Measurements from ENCODE around the gene DDX41.

Gene DDX41

DNA sequence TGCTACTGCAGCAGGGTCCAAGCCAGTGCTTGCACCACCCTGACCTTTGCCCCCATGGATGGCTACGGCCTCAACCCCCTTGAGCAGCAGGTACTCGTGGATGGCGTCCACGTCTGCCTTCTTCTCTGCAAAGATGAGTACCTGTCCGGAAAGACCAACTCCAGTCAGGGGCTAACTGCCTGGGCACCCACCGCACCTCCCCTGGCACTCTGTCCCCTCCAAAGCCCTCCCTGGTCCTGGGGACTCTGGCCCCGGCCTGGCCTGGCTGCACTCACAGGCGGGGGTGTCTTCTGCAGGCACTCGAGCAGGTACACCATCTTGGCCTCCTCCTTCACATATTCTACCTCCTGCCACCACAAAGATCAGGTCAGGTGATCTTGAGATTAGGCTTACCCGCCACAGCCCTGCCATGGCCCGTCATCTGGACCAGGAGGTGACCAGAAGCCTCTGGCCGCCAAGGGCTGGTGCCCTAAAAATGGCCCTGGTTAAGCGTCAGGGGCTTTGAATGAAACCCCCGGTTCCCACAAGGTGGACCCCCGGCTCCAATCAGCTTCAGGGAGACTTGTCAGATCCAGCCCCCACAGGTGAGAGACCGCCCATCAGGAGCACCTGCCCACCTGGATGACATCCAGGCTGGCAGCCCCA is 3.9 kb downstream of the DDX41 start:
- DNase-seq: no peak

DNA sequence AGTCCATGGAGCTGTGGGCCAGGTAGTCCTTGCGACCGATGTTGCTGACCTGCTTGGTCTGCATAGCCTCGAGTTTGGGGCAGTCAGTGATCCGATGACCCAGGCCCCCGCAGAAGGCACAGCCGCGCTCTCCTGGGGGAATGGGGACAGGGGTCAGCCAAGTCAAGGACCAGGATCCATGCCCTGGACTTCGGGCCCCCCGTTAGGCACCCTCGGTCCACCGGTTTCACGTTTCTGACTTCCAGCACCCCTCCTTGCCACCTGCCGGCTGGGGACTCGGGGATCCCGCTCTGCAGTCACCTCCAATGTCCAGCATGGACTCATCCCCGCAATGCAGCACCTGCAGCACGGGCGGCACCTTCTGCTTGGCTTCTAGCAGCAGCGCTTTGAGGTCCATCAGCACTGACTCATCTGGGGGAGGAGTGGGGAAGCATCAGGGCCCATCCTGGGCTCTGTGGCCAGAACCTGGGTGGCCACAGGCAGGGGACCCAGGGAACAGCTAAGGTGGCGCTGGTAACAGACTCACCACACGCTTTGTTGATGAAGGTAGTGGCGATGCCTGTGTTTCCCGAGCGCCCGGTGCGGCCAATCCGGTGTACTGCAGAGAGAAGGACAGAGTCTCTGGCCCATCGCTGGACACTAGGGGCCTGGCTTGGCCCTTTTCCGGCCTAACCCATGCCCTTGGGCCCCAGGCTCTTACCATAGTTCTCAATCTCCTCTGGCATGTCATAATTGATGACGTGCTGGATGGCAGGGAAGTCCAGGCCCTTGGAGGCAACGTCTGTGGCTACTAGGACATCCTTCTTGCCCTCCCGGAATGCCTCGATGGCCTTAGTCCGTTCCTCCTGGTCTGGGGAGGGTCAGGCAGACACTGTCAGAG is 4.7 kb downstream of the DDX41 start:
- no peak for DNase-seq

DNA sequence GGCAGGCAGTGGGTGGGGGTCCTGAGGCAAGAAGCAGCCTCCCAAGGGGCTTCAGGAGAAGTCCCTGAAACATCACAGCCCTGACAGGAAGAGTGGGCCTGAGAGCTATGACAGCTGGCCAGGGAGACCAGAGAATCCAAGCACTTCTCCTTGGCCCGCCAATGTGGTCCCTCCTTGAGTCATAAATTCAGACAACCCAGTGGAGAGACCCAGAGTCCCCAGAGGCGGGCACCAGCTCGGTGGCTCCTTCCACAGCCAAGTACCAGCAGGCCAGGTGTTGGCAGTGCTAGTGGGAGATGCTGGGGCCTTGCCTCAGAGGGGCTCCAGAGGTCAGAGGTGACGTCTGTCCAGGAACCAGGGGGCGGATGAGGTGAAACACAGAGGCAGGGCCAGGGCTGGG is 5.6 kb downstream of the DDX41 start:
- no peak for DNase-seq

DNA sequence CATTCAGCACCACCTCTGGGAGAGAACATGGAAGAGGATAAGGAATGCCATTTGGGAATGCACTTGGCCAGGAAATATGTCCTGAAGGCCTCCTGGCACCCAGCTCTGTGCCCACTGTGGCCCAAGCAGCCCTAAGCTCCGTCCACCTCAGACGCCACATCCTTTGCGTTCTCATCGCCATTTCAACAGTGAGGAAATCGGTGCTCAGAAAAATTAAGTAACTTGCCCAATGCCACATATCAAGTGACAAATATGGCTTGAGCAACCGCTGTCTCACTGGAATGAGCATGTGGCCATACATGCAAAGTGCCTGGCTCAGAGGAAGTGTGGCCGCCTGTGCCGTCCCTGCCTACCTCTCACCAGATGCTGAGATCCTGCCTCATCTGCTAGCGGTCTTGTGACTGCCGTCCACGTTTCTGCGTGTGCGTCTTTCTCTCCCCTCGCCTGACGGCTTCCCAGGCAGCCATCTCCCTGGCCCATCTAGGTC is 6.2 kb downstream of the DDX41 start:
- no peak for DNase-seq

DNA sequence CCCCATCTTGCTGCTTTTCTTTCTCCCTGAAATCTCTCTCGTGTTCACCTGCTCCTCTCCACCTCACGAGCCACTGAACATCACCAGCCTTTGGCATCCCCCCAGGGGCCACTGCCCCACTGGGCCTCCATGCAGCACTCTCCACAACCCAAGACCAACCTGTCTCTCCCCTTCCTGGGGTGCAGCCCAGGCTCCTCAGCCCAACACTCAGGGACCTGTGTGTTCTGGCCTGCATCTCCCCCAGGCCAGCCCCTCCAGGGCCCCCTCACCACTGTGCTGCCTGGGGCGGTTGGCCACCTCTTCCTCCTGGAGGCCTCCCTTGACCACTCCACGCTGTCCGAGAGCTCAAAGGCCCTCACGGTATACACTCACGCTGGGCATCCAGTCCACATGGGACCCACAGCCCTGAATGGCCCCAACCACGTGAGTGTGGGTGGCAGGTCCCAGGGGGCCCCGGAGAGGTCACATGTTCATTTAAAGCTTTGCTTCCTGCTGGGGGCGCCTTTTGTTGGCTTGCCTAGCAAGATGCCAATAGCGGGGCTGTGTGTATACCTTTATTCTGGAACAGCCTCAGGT is 6.7 kb downstream of the DDX41 start:
- no peak for DNase-seq

DNA sequence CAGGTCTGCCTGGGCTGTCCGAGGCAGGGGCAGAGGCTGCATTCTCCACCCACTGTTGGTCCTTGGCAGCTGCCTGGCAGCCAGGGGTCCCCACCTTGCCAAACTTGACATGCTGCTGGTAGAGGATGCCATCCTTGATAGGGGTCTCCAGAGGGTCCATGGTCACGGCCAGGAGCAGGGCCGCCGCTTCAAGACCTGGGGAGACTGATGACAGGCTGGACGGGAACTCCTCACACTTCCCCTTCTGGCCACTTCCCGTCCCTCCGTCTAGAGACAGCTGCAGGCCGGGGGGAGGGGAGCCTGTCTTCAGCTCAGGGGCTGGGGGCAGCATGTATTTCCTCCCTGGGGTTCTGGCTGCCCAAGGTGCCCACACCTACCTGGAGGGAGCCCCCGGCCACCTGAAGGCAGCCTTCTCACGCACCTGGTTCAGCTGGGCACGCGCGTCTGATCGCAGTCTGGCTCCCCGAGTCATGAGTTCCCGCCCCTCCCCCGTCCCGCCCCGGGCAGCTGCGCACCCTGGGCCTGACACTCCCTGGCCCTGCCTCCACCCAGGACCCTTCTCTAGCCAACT is 7.3 kb downstream of the DDX41 start, which contains the start of gene DOK3:
TSS of gene DOK3 (minus strand) at position 446 of the 571 bp plus-strand sequence. CDS start at position 160, 286 bp downstream.
- no peak for DNase-seq

DNA sequence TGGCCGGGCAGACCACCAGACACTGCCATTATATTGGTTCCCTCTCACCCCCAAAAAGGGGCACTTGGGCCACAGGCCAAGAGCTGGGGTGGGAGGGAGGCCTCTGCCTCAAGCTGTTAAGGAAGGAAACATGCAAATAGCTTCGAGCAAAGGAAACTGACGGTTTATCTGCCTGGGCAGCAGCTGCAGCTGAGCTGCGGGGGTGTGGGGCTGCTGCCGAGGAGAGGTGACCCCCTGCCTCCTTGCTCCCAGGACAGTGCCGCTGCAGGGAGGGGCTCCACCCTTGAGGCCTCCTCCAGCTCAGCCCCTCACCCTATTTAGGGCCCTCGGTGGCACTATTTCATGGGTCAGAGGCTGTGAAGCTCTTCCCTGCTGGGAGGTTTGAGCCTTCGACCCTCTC is 7.9 kb downstream of the DDX41 start:
- no peak for DNase-seq

DNA sequence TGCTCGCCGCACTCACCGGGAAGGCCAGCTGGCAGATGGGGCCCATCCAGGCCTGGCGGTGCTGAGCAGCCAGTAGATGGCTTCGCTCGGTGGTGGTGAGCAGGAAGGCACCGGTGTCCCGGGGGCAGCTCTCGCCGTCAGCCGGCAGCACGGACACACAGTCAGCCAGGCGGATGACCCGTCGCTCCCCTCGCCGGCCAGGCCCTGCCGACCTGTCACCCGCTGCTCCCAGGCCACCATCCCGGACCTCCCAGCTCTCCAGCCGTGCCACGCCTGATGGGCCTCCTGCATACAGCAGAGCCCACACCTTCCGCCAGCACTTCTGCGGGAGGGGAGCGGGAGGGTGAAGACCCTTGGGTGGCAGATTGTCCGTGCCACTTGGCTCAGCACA is 8.5 kb downstream of the DDX41 start:
- no peak for DNase-seq

DNA sequence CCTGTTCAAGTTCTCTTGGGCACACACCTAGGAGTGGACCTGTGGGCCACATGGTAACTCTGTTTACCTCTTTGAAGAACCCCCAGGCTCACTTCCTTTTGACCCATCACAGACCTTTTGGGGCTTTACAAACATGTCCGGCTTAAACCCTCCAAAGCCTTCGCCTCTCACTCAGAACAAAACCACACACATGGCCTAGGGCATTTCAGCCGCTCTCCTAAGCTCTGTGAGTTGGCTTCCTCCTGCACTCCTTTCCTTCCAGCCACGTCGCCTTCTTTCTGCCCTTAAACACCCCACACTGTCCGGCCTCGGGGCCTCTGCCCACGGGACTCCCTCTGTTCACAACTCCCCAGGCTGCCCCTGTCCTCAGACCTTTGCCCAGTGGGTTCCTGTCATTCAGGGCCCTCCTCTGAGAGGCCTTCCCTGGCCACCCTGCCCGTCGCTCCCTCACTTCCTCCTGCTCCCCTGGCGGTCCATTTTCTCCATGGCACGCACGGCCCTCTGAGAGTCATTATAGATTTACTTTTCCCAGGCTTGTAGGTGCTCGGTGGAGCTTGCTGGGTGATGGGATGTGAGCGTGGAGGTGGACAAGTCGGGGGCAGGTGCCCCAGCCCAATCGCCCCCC is 9.1 kb downstream of the DDX41 start:
- no peak for DNase-seq

DNA sequence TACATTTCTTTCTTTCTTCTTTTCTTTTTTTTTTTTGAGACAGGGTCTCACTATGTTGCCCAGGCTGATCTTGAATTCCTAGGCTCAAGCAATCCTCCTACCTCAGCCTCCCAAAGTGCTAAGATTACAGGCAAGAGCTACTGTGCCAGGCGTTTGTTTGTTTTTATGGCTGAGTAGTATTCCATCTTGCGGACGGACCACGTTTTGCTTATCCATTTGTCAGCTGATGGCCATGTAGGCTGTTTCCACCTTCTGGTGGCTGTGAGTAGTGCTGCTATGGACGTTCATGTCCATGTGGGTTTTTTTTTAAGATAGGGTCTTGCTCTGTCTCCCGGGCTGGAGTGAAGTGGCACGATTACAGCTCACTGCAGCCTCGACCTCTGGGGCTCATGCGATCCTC is 9.6 kb downstream of the DDX41 start:
- DNase-seq: no peak

DNA sequence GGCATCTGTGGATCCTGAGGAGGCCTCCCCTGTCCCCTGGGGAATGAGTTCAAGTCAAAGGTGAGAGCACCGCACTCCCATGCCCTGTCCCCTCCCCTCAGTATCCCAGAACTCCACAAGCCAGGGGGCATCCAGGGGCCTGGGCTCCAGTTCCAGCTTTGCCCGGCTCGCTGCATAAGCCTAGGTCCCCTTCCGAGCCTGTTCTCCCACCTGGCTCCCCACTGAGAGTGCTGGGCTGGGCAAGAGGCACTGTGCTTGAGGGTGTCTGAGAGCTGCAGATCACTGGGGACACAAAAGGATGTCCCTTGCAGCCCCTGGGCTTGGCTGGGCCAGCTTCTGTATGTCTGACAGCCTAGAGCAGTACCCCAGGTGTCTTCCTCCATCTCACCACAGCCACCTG is 11.7 kb downstream of the DDX41 start:
- DNase-seq: no peak

DNA sequence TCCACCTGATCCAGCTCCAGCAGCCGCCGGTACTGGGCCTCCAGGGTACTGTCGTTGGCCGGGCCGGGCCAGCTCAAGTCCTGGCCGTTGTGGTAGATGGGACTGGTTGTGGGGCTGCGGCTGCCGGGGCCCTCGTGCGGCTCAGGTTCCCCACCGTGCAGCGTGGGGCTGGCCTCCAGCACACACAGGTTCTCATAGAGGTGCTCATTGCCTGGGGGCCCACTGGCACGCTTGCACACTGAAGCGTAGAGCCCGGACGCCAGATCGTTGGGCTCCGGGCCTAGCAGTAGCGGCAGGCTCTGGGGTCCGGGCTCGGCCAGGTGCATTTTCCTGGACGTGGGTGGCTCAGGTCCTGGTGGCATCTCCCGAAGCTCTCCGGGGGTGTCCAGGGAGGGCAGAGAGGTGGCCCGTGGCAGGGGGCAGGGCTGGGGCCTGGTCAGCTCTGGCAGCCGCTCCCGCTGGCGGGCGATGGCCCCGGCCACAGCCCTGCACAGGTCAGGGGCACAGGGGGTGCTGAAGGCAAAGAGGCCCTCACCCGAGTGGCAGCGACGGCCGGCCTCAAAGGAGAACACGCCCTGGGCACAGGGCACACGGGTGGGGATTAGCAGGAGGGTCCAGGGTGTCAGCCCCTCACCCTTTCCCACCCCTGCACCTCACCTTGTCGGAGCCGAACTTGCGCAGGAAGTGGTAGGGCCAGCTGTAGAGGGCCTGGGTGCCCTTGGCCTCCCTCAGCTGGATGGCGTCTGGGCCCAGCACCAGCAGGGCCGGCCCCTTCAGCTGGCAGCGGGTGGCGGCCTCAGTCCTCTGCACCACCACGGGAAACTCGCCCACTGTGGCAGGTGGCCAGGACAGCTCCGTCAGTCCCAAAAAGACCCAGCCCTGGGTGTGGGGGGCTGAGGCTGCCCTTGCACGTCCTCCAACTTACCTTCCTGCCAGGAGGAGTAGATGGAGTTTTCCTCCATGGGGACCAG is 12.4 kb downstream of the DDX41 start:
- DNase-seq: no peak

DNA sequence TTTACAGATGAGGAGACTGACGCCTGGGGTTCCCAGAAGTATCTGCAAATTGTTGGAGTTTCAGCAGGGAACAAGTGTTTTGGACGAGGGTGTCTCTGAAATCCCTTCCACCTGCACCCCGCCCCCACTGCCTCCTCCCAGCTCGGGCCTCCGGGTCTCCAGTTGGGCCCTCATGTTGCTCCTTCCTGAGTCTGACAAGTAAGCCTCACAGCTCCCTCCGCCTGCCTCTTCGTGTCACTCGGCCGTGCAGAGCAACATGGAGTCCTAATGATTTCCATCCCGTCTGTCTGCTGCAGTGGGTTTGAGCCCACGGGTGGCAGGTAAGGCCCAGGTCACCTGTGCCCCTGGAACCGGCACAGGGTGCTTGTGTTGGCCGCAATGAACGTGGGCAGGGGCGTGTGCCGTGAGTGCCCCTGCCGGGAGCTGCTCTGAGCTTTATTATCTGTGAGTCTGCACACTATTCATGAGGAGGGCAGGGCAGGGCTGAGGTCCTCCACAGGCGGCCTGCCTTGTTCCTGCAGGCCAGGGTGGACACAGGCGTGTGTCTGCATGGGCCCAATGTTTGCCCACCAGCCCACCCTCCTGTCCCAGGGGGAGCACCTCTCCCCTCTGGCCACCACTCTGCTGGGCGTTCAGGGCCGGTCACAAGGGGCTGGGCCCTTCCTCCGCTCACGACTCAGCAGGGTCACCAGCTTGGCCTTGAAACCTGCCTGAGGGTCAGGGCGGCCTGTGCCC is 13.2 kb downstream of the DDX41 start:
- DNase-seq: no peak

DNA sequence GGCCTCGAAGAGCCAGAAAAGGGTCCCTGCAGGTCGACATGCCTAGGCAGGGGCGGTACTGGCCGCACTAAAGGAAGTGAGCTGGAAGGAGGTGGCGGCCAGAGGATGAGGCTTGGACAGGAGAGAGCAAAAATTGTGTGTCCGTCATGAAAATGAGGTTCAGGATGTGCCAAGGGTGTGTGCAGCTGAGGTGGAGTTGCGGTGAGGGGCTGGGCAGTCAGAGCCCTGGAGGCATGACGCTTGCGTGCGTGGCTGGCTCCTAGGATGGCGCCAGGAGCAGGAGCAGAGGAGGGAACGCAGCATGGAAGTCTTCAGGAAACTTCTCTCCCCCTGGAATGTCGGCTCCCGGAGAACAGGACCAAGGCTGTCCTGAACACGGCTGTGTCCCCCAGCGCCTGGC is 13.9 kb downstream of the DDX41 start:
- DNase-seq: no peak

DNA sequence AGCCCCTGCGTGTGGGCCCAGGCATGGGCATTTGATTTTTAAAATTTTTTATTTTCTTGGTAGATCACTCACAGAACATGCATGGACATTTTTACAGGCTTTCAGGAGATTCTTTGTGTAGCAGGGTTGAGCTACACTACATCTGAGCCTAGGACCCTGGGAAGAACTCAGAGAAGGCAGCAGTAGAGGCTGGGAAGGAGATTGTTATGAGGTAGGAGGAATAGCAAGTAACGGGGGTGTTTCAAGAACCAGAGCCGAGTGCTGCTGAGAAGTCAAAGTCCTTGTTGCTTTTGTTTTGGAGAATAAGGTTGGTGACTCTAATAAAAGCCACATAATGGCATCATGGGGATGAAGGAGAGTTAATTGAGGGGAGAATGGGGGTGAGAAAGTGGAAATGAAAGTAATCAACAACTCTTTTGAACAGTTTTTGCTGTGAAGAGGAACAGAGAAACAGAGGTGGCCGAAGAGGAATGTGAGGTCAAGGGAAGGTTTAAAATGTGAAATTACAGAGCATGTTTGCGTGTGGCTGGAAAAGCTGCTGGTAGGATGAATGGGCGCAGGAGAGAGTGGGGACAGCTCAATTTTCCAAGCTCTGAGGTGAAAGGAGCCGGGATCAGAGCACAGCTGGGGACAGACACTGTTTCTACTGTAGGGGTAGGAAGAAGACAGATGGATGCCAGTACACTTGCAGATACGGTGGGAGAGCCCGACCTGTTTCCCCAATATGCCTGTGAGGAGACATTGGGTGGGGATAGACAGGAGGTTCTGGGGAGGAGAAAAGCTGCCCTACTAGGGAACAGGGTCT is 14.7 kb downstream of the DDX41 start:
- DNase-seq: no peak

DNA sequence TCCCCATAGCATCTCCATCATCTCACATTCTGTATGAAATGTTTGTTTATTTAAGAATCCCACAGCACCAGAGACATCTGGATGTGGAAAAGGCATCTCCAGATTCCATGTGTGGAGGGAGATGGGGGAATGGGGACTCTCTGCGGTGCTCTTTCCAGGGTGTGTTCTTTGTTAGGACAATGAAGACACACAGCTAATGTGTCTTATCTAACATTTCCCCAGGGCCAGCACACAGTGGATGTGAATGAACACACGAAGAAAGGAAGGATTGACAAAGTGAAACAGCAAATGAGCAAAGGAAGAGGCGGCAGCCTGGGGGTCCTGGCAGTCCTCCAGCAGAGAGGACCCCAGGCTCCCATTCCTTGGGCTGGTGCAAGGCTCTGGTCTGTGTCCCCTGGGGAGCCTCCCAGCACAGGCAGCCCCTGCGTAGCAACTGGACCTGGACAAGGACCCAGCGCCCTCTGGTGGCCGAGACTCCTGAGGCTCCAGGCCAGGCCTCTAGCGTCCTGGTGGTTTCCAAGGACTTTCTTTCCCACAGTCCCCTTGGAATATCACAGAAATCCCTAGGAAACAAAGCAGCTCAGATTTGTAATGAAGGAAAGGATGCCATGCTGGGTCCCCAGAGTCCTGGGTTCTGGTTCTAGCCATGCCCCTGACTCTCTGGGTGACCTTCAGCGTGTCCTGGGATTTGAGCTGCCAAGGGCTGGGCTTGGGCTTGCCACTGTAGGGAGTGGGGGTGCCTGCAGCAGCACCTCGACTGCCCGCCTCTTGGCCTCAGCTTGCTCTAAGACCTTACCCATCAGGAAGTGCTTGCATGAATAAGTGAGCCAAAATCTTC is 15.9 kb downstream of the DDX41 start:
- peak; percentile 77 for DNase-seq

DNA sequence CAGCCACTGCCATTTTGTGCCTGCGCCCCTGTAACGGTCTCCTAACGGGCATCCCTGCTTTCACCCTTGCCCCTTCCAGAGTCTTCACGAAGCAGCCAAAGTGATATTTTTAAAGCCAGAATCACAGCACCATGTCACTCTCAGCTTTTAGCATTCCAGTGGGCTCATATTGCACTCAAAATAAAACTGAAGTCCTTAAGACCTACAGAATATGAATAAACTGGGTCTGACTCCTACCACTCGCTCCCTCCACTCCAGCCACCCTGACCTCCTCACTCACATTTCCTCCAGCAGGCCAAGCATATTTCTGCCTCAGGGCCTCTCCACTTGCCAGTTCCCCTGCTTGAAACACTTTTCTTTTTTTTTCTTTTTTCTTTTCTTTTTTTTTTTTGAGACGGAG is 16.9 kb downstream of the DDX41 start:
- DNase-seq: no peak

DNA sequence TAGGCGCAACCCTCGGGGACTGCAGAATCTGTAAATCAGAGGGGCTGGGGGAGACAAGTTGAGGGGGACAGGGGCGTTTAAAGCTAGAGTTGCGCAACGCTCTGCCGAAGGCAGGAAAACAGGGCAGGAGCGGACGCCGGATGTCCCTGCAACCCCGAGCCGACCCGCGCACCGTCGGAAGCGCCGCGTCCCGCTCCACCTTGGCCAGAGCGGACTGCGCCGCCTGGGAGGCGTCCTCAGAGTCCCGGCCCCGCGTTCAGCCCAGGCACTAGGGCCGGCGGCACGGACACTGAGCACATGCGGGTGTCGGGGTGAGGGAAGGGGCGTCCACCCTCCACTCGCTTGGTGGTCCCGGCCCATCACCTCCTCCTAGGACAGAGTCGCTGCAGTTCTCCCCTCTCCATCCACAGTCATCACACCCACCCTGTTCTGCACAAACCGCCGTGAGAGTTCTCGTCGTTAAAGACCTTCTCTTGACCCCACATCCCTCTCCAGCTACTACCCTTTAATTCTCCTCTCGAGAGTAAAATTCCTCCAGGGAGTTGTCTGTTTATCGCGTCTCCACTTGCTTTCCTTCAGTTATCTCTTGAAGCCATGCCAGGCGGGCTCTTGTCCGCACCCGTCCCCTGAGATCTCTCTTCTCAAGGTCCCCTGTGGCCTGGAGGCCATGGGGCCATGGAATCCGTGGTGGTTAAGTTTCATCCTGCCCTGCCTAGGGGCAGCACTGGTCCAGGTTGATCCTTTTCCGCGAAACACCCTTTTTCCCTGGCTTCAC is 18.6 kb downstream of the DDX41 start:
- no peak for DNase-seq

All from NK-92 treated with Interleukin-12 subunit alpha and Interleukin-12 subunit beta, amount 100 ng/mL, for 24 hours (cell line).